GM12801 (cell line): Measurements from ENCODE around the gene CNGB1.

Experiments
- TF ChIP-seq, protein P1 (sequence below): IDR thresholded peaks from one replicate; pipeline ENCODE4 v1.5.1; 2011; ENCODE audit warnings: control low read depth; ENCODE audit not compliant: insufficient read length; ENCODE audit errors: extremely low read depth

Gene CNGB1

DNA sequence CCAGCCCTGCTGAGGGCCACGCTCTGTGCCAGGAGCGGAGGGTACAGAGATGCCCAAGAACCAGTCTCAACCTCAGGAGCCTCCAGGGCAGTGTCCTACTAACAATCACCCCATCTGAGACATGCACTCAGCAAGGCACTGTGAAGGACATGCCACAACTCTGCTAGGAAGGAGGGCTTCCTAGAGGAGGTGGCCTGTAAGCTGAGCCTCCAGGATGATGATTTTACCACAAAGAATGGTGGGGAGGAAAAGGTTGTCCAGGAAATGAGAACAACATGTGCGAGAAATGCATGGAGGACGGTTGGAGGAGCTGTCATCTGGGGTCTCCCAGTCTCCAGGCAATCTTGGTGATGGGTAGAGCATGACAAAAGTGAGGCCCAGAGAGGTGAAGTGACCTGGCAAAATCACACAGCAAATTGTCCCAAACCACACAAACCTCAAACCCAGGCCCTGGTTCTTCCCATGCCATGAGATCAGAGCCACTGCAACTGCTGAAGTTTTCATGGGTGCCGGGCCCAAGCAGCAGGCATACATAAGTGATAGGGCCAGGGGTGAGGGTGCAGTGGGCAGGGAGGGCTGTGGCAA, 30.5 kb downstream of the CNGB1 start:
- TF ChIP-seq, protein P1, sequence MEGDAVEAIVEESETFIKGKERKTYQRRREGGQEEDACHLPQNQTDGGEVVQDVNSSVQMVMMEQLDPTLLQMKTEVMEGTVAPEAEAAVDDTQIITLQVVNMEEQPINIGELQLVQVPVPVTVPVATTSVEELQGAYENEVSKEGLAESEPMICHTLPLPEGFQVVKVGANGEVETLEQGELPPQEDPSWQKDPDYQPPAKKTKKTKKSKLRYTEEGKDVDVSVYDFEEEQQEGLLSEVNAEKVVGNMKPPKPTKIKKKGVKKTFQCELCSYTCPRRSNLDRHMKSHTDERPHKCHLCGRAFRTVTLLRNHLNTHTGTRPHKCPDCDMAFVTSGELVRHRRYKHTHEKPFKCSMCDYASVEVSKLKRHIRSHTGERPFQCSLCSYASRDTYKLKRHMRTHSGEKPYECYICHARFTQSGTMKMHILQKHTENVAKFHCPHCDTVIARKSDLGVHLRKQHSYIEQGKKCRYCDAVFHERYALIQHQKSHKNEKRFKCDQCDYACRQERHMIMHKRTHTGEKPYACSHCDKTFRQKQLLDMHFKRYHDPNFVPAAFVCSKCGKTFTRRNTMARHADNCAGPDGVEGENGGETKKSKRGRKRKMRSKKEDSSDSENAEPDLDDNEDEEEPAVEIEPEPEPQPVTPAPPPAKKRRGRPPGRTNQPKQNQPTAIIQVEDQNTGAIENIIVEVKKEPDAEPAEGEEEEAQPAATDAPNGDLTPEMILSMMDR: no peak

DNA sequence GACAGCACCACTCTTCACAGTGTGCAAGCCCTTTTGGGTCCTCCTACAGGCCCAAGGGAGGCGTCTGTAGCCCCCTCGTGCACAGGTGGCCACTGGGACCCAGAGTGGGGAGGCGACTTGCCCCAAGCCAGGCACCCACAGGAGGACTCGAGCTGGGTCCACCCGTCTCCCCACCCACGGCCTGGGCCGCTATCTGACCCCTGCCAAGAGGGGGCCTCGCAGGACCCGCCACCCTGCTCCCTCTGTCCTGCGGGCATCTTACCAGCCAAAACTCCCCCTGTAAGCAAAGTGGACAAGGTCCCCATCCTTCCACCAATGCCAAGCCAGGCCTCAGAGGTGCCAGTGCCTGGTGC, 31.1 kb downstream of the CNGB1 start:
- TF ChIP-seq, protein P1: no peak

DNA sequence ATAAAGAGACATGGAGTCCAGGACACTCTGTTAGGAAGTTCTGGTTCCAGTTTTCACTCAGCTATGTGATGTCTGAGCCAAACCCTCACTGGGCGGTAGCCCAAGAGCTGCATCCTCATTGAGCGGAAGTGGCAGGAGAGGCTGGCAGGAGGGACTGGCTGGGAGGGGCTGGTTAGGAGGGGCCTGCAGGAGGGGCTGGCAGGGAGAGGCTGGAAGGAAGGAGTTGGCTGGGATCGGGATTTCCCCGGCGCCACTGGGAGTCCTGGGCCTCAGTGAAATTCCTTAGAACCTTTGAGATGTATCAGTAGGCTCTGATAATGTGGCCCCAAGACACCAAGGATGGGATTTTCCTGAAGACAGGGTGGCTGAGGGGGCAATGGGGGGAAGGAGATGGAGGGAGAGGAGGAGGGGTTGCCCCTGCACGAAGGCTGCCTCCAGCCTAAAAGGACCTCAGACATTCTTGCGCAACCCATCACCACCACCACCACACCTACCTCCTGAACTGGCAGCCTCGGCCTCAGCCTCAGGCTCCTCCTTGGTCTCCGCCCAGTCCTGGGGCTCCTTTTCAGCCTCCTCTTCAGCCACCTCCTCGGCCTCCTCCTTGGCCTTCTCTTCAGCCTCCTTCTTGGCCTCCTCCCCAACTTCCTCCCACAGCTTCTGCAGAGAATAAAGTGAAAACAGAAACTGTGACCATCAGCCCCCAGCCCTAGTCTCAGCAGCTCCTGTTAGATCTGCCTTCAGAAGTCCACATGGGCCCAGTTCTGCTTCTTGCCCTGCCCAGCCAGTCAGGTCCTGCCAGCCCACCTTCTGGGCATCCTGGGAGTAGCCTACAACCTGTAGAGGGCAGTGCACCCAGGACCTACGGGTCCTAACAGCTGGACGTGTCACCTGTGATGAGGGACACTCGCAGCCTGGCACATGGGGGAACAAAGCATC, 31.7 kb downstream of the CNGB1 start:
- TF ChIP-seq, protein P1: no peak

DNA sequence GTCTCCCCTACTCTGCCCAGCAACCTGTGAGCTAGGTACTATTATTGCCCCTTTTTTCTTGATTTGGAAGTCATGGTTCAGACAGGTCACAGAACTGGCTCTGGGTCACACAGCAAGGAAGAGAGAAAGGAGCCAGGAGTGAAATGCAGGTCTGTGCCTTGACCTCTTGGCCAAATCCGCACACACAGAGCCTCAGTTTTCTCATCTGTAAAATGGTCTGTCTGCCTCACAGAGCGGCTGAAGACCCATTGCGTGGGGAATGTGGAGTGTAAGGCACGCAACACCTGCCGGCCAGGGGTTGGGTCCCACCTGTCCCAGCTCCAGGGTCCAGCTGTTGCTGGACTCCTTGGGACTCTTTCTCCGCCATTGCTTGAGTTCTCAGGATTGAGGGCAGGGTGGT, 32.4 kb downstream of the CNGB1 start:
- TF ChIP-seq, protein P1: no peak

DNA sequence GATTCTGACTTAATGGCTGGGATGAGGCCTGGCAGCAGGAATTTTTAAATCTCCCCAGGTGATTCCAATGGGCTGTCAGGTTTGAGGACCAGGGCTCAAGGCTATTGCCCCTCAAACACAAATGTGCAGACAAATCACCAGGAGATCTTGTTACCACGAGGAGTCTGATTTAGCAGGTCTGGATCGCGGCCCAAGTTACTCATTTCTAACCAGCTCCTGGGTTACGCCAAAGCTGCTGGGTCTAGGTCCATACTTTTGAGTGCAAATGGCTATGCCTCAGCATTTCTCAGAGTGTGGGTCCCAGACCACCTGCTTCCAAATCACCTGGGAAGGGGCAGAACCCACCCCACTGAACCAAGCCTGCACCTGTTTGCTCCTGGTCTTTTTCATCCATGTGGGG, 33.1 kb downstream of the CNGB1 start:
- TF ChIP-seq, protein P1: no peak

DNA sequence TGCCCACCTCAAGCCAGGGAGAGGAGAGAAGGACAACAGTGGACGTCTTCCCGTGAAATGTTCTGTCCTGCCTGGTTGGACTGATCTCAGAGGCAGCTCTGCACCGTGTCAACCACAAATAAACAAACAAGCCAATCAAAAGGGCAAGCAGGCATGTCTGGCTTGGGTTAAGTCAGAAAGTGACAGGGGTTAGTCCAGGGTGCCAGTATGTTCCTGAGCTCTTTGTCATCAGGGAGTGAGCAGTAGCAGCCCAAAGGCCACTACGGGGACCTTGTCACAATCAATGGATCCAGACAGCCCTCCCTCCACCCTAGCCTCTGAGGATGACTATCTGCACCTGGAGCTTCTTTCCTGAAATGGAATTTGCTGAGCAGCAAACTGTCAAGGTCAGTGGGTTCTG, 35.0 kb downstream of the CNGB1 start:
- TF ChIP-seq, protein P1: no peak

DNA sequence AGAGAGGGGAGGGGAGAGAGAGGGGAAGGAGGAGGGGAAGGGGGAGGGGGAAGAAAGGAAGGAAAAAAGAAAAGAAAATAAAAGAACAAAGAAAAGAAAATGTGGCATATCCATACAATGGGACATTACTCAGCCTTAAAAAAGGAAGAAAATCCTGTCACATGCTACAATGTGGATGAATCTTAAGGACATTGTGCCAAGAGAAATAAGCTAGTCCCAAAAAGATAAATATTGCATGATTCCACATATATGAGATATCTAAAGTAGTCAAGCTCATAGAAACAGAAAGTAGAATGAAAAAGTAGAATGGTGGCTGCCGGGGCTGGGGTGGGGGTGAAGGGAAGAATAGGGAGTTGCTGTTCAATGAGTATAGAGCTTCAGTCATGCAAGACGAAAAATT, 40.4 kb downstream of the CNGB1 start:
- TF ChIP-seq, protein P1: no peak
